Muscle of leg (tissue), 11 donors: ENCODE data around the gene KCNN3. TPM values are rescaled to one million over a fixed set of nuclear protein-coding genes. Genes with fewer than 3 reads are reported as not detected.

Experiments
- DNase-seq: peaks from one replicate; pipeline ENCODE4 v3.0.0; 2013
- H3K27ac ChIP-seq: one replicate; pipeline ENCODE4 v1.5.1; 2013; ENCODE audit warnings: mild to moderate bottlenecking, low read length, control low read depth
- H3K27me3 ChIP-seq: one replicate; pipeline ENCODE4 v1.6.1; 2013; ENCODE audit warnings: low read length; ENCODE audit not compliant: control insufficient read depth, insufficient read depth
- H3K36me3 ChIP-seq: one replicate; pipeline ENCODE4 v1.6.1; 2013; ENCODE audit warnings: low read length; ENCODE audit not compliant: control insufficient read depth, insufficient read depth
- H3K4me1 ChIP-seq: one replicate; pipeline ENCODE4 v1.6.1; 2013; ENCODE audit warnings: low read length; ENCODE audit not compliant: control insufficient read depth, insufficient read depth
- H3K4me3 ChIP-seq: one replicate; pipeline ENCODE4 v1.5.1; 2013; ENCODE audit warnings: low read length, control low read depth
- H3K9me3 ChIP-seq: replicated peaks from 2 replicates; pipeline ENCODE4 v1.6.1; 2013; ENCODE audit warnings: low read depth, low read length; ENCODE audit not compliant: control insufficient read depth
- WGBS: methylation state at CpG from one replicate; pipeline ENCODE4 v1.1.5; 2013; ENCODE audit warnings: missing lambda C conversion rate; ENCODE audit not compliant: insufficient coverage; 5-methylcytosine and 5-hydroxymethylcytosine counted together
- polyA plus RNA-seq, 8 donors: library from polyadenylated mRNA; unstranded; fragments of 120-200 nt; gene quantifications; one replicate each; pipeline versions ENCODE4 v1.2.1 to v1.2.3, GENCODE V29; 2013; ENCODE audit warnings: inconsistent platforms in 1 of 8, low replicate concordance in 1 of 8; ENCODE audit not compliant: insufficient read length in 8 of 8, insufficient read depth in 1 of 8
- total RNA-seq: library from RNA; stranded (reverse); fragments of 120-200 nt; gene quantifications from one replicate; pipeline ENCODE4 v1.2.4, GENCODE V29; 2013

Gene KCNN3
- total and polyA plus RNA-seq, 9 donors = 5.1 to 9.6 (median 7.5) TPM

DNA sequence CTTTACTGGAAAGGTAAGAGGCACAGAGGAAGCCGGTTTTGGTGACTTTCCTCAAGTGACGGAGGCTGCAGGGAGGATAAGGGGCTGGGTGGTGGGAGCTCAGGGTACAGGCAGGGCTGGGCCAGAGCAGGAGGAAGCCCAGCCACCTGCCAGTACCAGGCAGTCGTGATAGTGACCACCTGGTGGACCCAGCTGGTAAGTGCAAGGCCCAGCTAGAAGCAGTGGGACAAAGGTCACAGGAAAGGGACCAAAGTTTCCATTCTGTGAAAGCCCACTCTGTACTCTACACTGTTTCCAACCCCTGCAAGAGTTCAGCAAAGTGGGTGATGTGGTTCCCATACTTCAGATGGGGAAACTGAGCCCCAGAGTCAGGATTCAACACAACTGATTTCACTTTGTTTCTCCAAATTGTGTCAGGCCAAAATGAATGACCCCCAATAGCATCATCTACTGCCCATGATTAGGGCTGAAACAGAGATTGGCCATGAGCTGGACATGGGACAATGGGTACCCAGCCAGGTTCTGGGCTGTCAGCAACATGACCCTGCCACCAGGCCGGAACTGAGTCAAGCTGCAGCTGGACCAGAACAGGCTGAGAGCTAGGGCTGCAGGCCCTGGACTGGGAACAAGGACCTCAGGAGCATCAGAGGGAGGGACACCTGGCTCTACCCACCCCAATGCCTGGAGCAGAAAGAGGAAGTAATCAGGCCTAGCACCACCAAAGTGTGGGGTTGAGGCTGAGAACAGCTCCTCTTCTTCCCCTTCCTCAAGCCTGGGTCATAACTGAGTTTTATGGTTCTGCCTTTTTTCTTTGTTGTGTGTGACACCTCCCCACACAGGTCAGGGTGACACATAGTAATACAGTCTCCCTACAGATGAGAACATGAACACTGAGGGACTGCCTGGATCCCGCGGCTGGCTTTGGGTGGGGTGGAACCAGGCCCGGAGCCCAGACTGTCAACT is 50.2 kb downstream of the KCNN3 start:
- H3K4me3 ChIP-seq = no peak overlapping the region
- peaks cover 16% of the 10 kb centered on the region for H3K36me3 ChIP-seq
- peaks cover 46% of the 10 kb centered on the region for H3K4me1 ChIP-seq
- no peaks in the 10 kb centered on the region for H3K9me3 ChIP-seq
- H3K27ac ChIP-seq = no peak overlapping the region
- peaks cover 2% of the 10 kb centered on the region for H3K27me3 ChIP-seq
- no peak for DNase-seq
- 71% methylated on average over 6 of the region's 7 CpGs for WGBS

GRCh38 chr1:154818911-154819310 is 51.2 kb downstream of the KCNN3 start:
- WGBS = 87% methylated on average over 4 of the region's 6 CpGs
- Histone ChIP-seq H3K36me3 (peaks cover 16% of the 10 kb centered on the region), H3K4me1 (peaks cover 43% of the 10 kb centered on the region), H3K27ac (no peak overlapping the region), H3K27me3 (peaks cover 2% of the 10 kb centered on the region), H3K9me3 (no peaks in the 10 kb centered on the region), H3K4me3 (no peak overlapping the region)
- DNase-seq = no peak

GRCh38 chr1:154816937-154817336 is 53.1 kb downstream of the KCNN3 start:
- H3K36me3 ChIP-seq = peaks cover 16% of the 10 kb centered on the region
- H3K4me3 ChIP-seq = no peak overlapping the region
- H3K4me1 ChIP-seq = peaks cover 38% of the 10 kb centered on the region
- H3K9me3 ChIP-seq = no peaks in the 10 kb centered on the region
- H3K27me3 ChIP-seq = peaks cover 2% of the 10 kb centered on the region
- no peak overlapping the region for H3K27ac ChIP-seq
- DNase-seq = no peak
- WGBS = no CpG with 5 or more reads among the region's 2 CpGs

DNA sequence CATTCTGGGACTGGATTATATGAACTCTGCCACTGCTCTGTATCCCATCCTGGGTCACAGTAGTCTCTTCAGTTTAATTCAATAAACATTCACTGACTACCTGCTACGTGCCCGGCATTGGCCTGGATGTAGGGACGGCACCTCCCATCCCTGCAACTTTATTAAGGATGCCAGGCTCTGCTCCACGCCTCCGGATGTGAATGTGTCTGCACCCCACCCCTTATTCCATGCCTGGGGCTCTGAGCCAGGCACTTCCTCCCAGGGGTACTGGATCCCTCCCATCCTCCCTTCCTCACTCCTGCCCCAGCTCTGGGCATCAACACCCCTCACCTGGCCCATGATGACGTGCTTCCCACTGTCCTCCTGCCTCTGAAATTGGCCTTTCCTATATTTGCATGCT is 53.7 kb downstream of the KCNN3 start:
- WGBS = 54% methylated on average over 6 of the region's 6 CpGs
- no peak for DNase-seq

GRCh38 chr1:154813846-154814505 is 56.1 kb downstream of the KCNN3 start:
- Histone ChIP-seq H3K4me1 (peaks cover 30% of the 10 kb centered on the region), H3K36me3 (peaks cover 5% of the 10 kb centered on the region), H3K27me3 (peaks cover 2% of the 10 kb centered on the region), H3K9me3 (no peaks in the 10 kb centered on the region), H3K27ac (no peak overlapping the region), H3K4me3 (no peak overlapping the region)
- WGBS = 66% methylated on average over 5 of the region's 8 CpGs
- no peak for DNase-seq

More for the DNA sequence above, 53.7 kb downstream of the KCNN3 start:
- Histone ChIP-seq H3K27me3 (peaks cover 2% of the 10 kb centered on the region), H3K27ac (no peak overlapping the region), H3K9me3 (no peaks in the 10 kb centered on the region), H3K4me1 (peaks cover 32% of the 10 kb centered on the region), H3K4me3 (no peak overlapping the region), H3K36me3 (peaks cover 16% of the 10 kb centered on the region)

GRCh38 chr1:154813300-154813816 is 56.7 kb downstream of the KCNN3 start:
- DNase-seq = peak; percentile 62
- Histone ChIP-seq H3K27me3 (peaks cover 3% of the 10 kb centered on the region), H3K27ac (peak overlapping the region; percentile 29), H3K4me3 (no peak overlapping the region), H3K9me3 (no peaks in the 10 kb centered on the region), H3K4me1 (peaks cover 36% of the 10 kb centered on the region), H3K36me3 (peaks cover 5% of the 10 kb centered on the region)
- 23% methylated on average over 5 of the region's 18 CpGs for WGBS

- no peak overlapping the region for H3K4me3 ChIP-seq
- no CpG with 5 or more reads among the region's 3 CpGs for WGBS
- no peak overlapping the region for H3K27ac ChIP-seq
- DNase-seq = no peak
- H3K4me1 ChIP-seq = peaks cover 39% of the 10 kb centered on the region
- no peaks in the 10 kb centered on the region for H3K9me3 ChIP-seq
- peaks cover 5% of the 10 kb centered on the region for H3K36me3 ChIP-seq
- peaks cover 7% of the 10 kb centered on the region for H3K27me3 ChIP-seq
Measured at GRCh38 chr1:154812877-154813276, 57.2 kb downstream of the KCNN3 start.

- Histone ChIP-seq H3K9me3 (no peaks in the 10 kb centered on the region), H3K4me3 (no peak overlapping the region), H3K36me3 (peaks cover 3% of the 10 kb centered on the region), H3K27me3 (peaks cover 8% of the 10 kb centered on the region), H3K4me1 (peaks cover 57% of the 10 kb centered on the region), H3K27ac (no peak overlapping the region)
- WGBS = no CpG with 5 or more reads among the region's 1 CpG
- no peak for DNase-seq
Measured at GRCh38 chr1:154810571-154810970, 59.5 kb downstream of the KCNN3 start.

DNA sequence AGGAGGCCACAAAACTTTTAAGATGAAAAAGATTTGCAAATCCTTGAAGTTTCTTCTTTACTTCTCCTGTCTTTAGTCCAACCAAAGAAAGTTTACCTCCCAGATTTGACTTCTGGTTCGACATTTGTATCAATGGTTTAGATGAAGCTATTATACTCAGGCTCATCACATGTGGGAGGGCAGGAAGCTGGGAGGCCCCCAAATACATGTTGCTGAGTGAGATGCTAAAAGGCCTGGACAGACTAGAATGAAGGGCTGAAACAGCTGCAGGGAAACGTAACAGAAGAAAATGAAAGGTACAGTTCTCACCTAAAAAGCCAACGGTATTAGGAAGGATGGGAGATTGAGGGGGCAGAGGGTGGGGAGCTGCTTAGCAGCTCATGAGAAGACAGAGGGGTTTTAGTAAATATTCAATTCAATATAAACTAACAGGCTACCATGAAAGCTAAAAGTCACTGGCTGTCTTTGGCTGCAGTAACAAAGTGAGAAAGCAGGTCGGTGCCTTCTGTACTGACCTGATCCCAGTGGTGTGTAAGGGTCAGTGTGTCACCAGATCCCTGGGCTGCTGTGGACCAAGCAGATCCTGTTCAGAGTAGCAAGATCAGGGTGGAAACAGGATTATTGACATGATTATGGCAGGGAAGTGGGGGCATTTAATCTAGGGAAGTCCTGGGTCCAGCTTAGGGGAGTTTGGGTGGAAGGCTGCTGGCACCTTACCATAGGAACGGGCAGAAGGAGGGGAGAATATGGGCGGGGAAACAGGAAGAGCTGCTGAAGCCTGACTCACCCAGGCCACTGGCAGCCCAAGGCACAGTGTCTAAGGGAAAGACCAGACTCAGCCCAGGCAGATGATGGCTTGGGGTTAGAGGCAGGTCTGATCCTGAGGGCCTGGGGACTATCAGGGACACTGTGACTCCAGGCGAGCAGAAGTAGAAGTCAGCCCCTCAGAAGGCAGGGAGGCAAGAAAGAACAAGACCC is 60.4 kb downstream of the KCNN3 start:
- no peak overlapping the region for H3K4me3 ChIP-seq
- DNase-seq = no peak
- H3K27ac ChIP-seq = no peak overlapping the region
- 58% methylated on average over 4 of the region's 7 CpGs for WGBS
- H3K9me3 ChIP-seq = no peaks in the 10 kb centered on the region
- peaks cover 8% of the 10 kb centered on the region for H3K27me3 ChIP-seq
- peaks cover 63% of the 10 kb centered on the region for H3K4me1 ChIP-seq
- H3K36me3 ChIP-seq = no peaks in the 10 kb centered on the region
